ENCODE data around the gene DNAI2. TPM values are rescaled to one million over a fixed set of nuclear protein-coding genes. Genes with fewer than 3 reads are reported as not detected.

DNAI2 gene
- polyA plus RNA-seq, 1 donor from 2014 or later: not detected

DNA sequence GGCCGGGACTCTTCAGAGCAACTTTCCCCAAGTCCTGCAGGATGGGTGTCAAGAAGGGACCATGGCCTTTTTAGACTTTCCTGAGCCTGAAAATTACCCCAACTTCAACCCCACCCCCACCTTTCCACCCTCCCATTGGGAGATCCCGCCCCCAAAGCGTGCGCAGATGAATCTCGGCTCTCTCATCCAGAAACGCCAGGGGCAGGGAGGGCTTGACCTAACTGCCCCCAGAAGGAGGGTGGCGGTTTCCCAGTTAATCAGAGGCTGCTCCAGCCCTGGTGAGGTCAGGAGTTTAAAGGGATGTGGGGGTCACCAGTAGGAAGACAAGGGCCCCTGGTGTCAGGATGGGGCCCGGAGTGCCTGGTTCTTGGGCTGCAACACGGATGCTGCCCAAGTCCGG lies 52.5 kb downstream of the DNAI2 start:
- H3K36me3 ChIP-seq (ENCODE audit: insufficient read depth, low read length): no peaks in the 10 kb centered on the region
- H3K27ac ChIP-seq (ENCODE audit: low read length): no peak overlapping the region
- H3K9ac ChIP-seq (ENCODE audit: low read length): no peak overlapping the region
- TF ChIP-seq SMC3 (conservative IDR thresholded peaks at IDR 0.05; ENCODE audit: poor library complexity): no peak
- TF ChIP-seq MXI1 (conservative IDR thresholded peaks at IDR 0.05; ENCODE audit: poor library complexity, severe bottlenecking): no peak
- H3F3A ChIP-seq (ENCODE audit: insufficient read depth, low read length, poor library complexity, severe bottlenecking): no peaks in the 10 kb centered on the region
- H3K27me3 ChIP-seq (ENCODE audit: insufficient read depth, low read depth, low read length): peaks cover 34% of the 10 kb centered on the region
- H3K4me3 ChIP-seq (ENCODE audit: low read length): peak overlapping the region; percentile 51
- H3K9me3 ChIP-seq (ENCODE audit: low read length): no peaks in the 10 kb centered on the region
- no peak overlapping the region for H2AFZ ChIP-seq (ENCODE audit: low read depth, low read length)
- no peak overlapping the region for H3K4me2 ChIP-seq (ENCODE audit: low read length)
- H4K20me1 ChIP-seq (ENCODE audit: insufficient read depth): no peaks in the 10 kb centered on the region
- H3K9me2 ChIP-seq (ENCODE audit: insufficient read depth, low read length): no peaks in the 10 kb centered on the region
- H3K79me2 ChIP-seq (replicated peaks; ENCODE audit: insufficient read depth, low read length): no peaks in the 10 kb centered on the region

DNA sequence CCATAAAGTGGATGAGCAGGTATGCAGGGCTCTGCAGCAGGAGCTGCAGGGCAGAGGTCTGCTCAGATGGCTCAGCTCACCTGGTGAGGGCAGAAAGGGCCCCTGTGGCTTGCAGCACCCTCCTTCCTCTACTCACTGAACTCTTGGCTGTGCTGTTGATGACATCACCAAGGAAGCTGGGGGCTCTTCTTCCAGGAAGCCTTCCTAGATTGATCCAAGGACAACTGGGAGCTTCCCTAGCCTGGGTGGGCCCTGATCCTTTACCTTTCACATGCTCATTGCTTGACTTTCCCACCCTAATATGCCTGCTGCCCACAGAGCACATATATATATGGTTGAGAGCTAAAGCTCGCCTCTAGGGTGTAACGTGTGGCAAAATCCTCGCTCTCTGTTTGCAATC lies 54.5 kb downstream of the DNAI2 start:
- Histone ChIP-seq H3F3A (ENCODE audit: insufficient read depth, low read length, poor library complexity, severe bottlenecking) (no peaks in the 10 kb centered on the region), H3K9me2 (ENCODE audit: insufficient read depth, low read length) (no peaks in the 10 kb centered on the region), H3K36me3 (ENCODE audit: insufficient read depth, low read length) (no peaks in the 10 kb centered on the region), H4K20me1 (ENCODE audit: insufficient read depth) (no peaks in the 10 kb centered on the region), H3K9ac (ENCODE audit: low read length) (no peak overlapping the region), H2AFZ (ENCODE audit: low read depth, low read length) (no peak overlapping the region), H3K27me3 (ENCODE audit: insufficient read depth, low read depth, low read length) (peaks cover 34% of the 10 kb centered on the region), H3K27ac (ENCODE audit: low read length) (no peak overlapping the region), H3K79me2 (replicated peaks; ENCODE audit: insufficient read depth, low read length) (no peaks in the 10 kb centered on the region), H3K4me2 (ENCODE audit: low read length) (no peak overlapping the region), H3K9me3 (ENCODE audit: low read length) (no peaks in the 10 kb centered on the region), H3K4me3 (ENCODE audit: low read length) (no peak overlapping the region)
- TF ChIP-seq MXI1 (conservative IDR thresholded peaks at IDR 0.05; ENCODE audit: poor library complexity, severe bottlenecking) (no peak), SMC3 (conservative IDR thresholded peaks at IDR 0.05; ENCODE audit: poor library complexity) (no peak), RAD21 (conservative IDR thresholded peaks at IDR 0.05) (no peak), TAF1 (IDR thresholded peaks at IDR 0.05; ENCODE audit: low read depth) (no peak), REST (IDR thresholded peaks at IDR 0.05; ENCODE audit: borderline replicate concordance) (no peak), POLR2AphosphoS5 (IDR thresholded peaks at IDR 0.05) (no peak), EP300 (conservative IDR thresholded peaks at IDR 0.05; ENCODE audit: poor library complexity, severe bottlenecking) (no peak), EZH2 (IDR thresholded peaks at IDR 0.05; ENCODE audit: borderline replicate concordance, insufficient read depth, low read length, poor library complexity, severe bottlenecking) (no peak)
- TF ChIP-seq, protein P1, sequence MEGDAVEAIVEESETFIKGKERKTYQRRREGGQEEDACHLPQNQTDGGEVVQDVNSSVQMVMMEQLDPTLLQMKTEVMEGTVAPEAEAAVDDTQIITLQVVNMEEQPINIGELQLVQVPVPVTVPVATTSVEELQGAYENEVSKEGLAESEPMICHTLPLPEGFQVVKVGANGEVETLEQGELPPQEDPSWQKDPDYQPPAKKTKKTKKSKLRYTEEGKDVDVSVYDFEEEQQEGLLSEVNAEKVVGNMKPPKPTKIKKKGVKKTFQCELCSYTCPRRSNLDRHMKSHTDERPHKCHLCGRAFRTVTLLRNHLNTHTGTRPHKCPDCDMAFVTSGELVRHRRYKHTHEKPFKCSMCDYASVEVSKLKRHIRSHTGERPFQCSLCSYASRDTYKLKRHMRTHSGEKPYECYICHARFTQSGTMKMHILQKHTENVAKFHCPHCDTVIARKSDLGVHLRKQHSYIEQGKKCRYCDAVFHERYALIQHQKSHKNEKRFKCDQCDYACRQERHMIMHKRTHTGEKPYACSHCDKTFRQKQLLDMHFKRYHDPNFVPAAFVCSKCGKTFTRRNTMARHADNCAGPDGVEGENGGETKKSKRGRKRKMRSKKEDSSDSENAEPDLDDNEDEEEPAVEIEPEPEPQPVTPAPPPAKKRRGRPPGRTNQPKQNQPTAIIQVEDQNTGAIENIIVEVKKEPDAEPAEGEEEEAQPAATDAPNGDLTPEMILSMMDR (IDR thresholded peaks at IDR 0.05; ENCODE audit: poor library complexity, severe bottlenecking): no peak

- Histone ChIP-seq H3K4me2 (ENCODE audit: low read length) (no peak overlapping the region), H3K27ac (ENCODE audit: low read length) (no peak overlapping the region), H3K9me2 (ENCODE audit: insufficient read depth, low read length) (no peaks in the 10 kb centered on the region), H3K79me2 (replicated peaks; ENCODE audit: insufficient read depth, low read length) (no peaks in the 10 kb centered on the region), H3K4me3 (ENCODE audit: low read length) (no peak overlapping the region), H3K27me3 (ENCODE audit: insufficient read depth, low read depth, low read length) (peaks cover 29% of the 10 kb centered on the region), H3F3A (ENCODE audit: insufficient read depth, low read length, poor library complexity, severe bottlenecking) (no peaks in the 10 kb centered on the region), H2AFZ (ENCODE audit: low read depth, low read length) (no peak overlapping the region), H3K36me3 (ENCODE audit: insufficient read depth, low read length) (no peaks in the 10 kb centered on the region), H3K9me3 (ENCODE audit: low read length) (no peaks in the 10 kb centered on the region), H3K9ac (ENCODE audit: low read length) (no peak overlapping the region), H4K20me1 (ENCODE audit: insufficient read depth) (no peaks in the 10 kb centered on the region)
- no peak for TF ChIP-seq EZH2 (IDR thresholded peaks at IDR 0.05; ENCODE audit: borderline replicate concordance, insufficient read depth, low read length, poor library complexity, severe bottlenecking)
Observed at GRCh38 chr17:74329378-74329777, 55.3 kb downstream of the DNAI2 start.

Data from neural cell (in vitro differentiated cells).